RWPE1 (cell line): ENCODE data around the gene NCS1.

Experiments used
- CTCF ChIA-PET: fragments of 350-600 bp; sonication (Branson Sonifier 250); formaldehyde crosslinking; extraction: SDS; loops from one replicate; lab custom pipeline; 2021; lab: Yijun Ruan, JAX
- POLR2A ChIA-PET: fragments of 400-600 bp; formaldehyde crosslinking; extraction: SDS; loops from one replicate; lab custom pipeline; 2020; ENCODE audit warnings: antibody characterized with exemption; ENCODE audit not compliant: low non-redundant PET; lab: Yijun Ruan, JAX
- DNase-seq: peaks from one replicate; pipeline ENCODE4 v3.0.0; 2012; ENCODE audit warnings: low spot score
- H3K27ac ChIP-seq: fragments of 450-650 bp; 2 replicates; pipeline ENCODE4 v1.5.1; 2017
- CTCF ChIP-seq: fragments of 450-650 bp; conservative IDR thresholded peaks from 2 replicates; pipeline ENCODE4 v1.5.1; 2017; ENCODE audit warnings: low read depth, mild to moderate bottlenecking

NCS1 gene

GRCh38 chr9:130157079-130157478, 15.1 kb upstream of the NCS1 start:
- POLR2A ChIA-PET, result no interaction called here
- CTCF ChIA-PET, result interaction anchor here (0.8 kb wide), 1 partner anchor 16 kb away, joined by 3 read pairs; no protein-coding TSS in a partner anchor
- no peak for DNase-seq

GRCh38 chr9:130158001-130158400, 14.2 kb upstream of the NCS1 start:
- no peak overlapping the region for H3K27ac ChIP-seq
- ChIA-PET CTCF (interaction anchor here (0.7 to 1.2 kb wide), 5 partner anchors 22 to 78 kb away, joined by 3 to 7 read pairs (median 3); no protein-coding TSS in a partner anchor), POLR2A (no interaction called here)
- no peak for DNase-seq
- no peak for TF ChIP-seq CTCF

More at GRCh38 chr9:130157079-130157478, 15.1 kb upstream of the NCS1 start:
- H3K27ac ChIP-seq, result no peak overlapping the region
- no peak for TF ChIP-seq CTCF

GRCh38 chr9:130159057-130159456, 13.1 kb upstream of the NCS1 start:
- POLR2A ChIA-PET, result no interaction called here

GRCh38 chr9:130159915-130160670, 12.1 kb upstream of the NCS1 start:
- POLR2A ChIA-PET, result no interaction called here
- TF ChIP-seq CTCF, result no peak
- H3K27ac ChIP-seq, result no peak overlapping the region
- CTCF ChIA-PET, result no interaction called here
- no peak for DNase-seq

More at GRCh38 chr9:130159057-130159456, 13.1 kb upstream of the NCS1 start:
- CTCF ChIA-PET, result interaction anchor here (1.2 kb wide), 1 partner anchor 48 kb away, joined by 7 read pairs; no protein-coding TSS in a partner anchor
- H3K27ac ChIP-seq, result no peak overlapping the region
- no peak for DNase-seq
- TF ChIP-seq CTCF, result no peak

- no peak for DNase-seq
- ChIA-PET CTCF (no interaction called here), POLR2A (no interaction called here)
- no peak for TF ChIP-seq CTCF
- no peak overlapping the region for H3K27ac ChIP-seq
Observed at GRCh38 chr9:130160862-130161470, 11.2 kb upstream of the NCS1 start.

- POLR2A ChIA-PET, result no interaction called here
- CTCF ChIA-PET, result interaction anchor here (0.5 to 0.8 kb wide), 3 partner anchors 12 to 231 kb away, joined by 3 to 5 read pairs (median 5); no protein-coding TSS in a partner anchor
- TF ChIP-seq CTCF, result no peak
- DNase-seq, result no peak
- H3K27ac ChIP-seq, result no peak overlapping the region
Observed at GRCh38 chr9:130165579-130165978, 6.6 kb upstream of the NCS1 start.
